Left ventricle myocardium inferior (tissue), 1 donor: ENCODE data around the gene ECI1. TPM values are rescaled to one million over a fixed set of nuclear protein-coding genes. Genes with fewer than 3 reads are reported as not detected.

Experiments
- DNase-seq: peaks from one replicate; pipeline ENCODE4 v3.0.0-alpha.2; 2020
- H3K27ac ChIP-seq: fragments of 200-600 bp; replicated peaks from 2 replicates; pipeline ENCODE4 v1.8.0; 2021
- H3K27me3 ChIP-seq: fragments of 200-600 bp; 2 replicates; pipeline ENCODE4 v1.8.0; 2021; ENCODE audit warnings: low read depth
- H3K36me3 ChIP-seq: fragments of 200-600 bp; 2 replicates; pipeline ENCODE4 v1.8.0; 2021
- H3K4me1 ChIP-seq: fragments of 200-600 bp; 2 replicates; pipeline ENCODE4 v1.8.0; 2021
- H3K4me3 ChIP-seq: fragments of 200-600 bp; 2 replicates; pipeline ENCODE4 v1.8.0; 2021; ENCODE audit warnings: mild to moderate bottlenecking, moderate library complexity
- H3K9me3 ChIP-seq: fragments of 200-600 bp; replicated peaks from 2 replicates; pipeline ENCODE4 v1.8.0; 2021
- intact Hi-C: fragments of 100-400 bp; cut with micrococcal nuclease; formaldehyde crosslinking; loops from one replicate; pipeline ENCODE4 v1.11.0; 2022
- total RNA-seq: library from RNA; stranded (reverse); fragmentation: NEBNext Ultra II Directional; extraction: Animal tissue kit (Norgen Biotek cat#: 25700); gene quantifications from one replicate; pipeline ENCODE4 v1.2.1, GENCODE V29; 2021
- TF ChIP-seq, protein P1 (sequence below): fragments of 200-600 bp; IDR thresholded peaks from 2 replicates; pipeline ENCODE4 v1.8.0; 2021; ENCODE audit warnings: antibody characterized with exemption, mild to moderate bottlenecking, borderline replicate concordance
- donor health status: DM: no; HTN: yes; CAD: no; lungs with severe emphysema.

The ECI1 gene
- total RNA-seq, 1 donor from 2014 or later = 165 TPM

DNA sequence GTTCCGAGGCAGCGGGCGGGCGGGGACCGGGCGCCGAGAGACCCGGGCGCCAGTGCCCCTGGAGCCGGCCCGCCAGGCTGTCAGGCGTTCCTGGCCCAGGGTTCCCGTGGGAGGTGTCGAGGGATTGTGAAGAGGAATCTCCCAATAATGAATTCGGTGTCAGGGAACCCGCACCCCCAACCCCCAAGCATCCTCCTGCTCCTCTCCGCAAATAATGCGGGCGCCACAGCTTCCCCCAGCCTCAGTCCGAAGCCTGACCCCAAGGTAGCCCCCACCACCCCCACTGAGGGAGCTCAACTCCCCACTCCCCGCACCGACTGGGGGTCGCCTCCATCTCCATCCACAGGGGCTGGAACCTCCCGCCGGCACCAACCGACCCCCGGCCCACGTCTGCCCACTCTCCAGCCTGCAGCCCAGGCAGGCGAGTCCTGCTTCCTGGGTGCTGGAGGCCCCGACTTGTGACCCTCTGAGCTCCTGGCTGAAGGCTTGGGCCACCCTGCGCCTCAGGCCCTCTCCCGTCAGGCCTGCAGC is 54.3 kb downstream of the ECI1 start:
- H3K27me3 ChIP-seq = peaks cover 65% of the 10 kb centered on the region
- intact Hi-C loops = no loop called here
- DNase-seq = no peak
- peaks cover 12% of the 10 kb centered on the region for H3K4me1 ChIP-seq
- TF ChIP-seq, protein P1, sequence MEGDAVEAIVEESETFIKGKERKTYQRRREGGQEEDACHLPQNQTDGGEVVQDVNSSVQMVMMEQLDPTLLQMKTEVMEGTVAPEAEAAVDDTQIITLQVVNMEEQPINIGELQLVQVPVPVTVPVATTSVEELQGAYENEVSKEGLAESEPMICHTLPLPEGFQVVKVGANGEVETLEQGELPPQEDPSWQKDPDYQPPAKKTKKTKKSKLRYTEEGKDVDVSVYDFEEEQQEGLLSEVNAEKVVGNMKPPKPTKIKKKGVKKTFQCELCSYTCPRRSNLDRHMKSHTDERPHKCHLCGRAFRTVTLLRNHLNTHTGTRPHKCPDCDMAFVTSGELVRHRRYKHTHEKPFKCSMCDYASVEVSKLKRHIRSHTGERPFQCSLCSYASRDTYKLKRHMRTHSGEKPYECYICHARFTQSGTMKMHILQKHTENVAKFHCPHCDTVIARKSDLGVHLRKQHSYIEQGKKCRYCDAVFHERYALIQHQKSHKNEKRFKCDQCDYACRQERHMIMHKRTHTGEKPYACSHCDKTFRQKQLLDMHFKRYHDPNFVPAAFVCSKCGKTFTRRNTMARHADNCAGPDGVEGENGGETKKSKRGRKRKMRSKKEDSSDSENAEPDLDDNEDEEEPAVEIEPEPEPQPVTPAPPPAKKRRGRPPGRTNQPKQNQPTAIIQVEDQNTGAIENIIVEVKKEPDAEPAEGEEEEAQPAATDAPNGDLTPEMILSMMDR = no peak
- no peaks in the 10 kb centered on the region for H3K9me3 ChIP-seq
- H3K36me3 ChIP-seq = no peaks in the 10 kb centered on the region
- H3K27ac ChIP-seq = no peak overlapping the region
- H3K4me3 ChIP-seq = peak overlapping the region; percentile 53

DNA sequence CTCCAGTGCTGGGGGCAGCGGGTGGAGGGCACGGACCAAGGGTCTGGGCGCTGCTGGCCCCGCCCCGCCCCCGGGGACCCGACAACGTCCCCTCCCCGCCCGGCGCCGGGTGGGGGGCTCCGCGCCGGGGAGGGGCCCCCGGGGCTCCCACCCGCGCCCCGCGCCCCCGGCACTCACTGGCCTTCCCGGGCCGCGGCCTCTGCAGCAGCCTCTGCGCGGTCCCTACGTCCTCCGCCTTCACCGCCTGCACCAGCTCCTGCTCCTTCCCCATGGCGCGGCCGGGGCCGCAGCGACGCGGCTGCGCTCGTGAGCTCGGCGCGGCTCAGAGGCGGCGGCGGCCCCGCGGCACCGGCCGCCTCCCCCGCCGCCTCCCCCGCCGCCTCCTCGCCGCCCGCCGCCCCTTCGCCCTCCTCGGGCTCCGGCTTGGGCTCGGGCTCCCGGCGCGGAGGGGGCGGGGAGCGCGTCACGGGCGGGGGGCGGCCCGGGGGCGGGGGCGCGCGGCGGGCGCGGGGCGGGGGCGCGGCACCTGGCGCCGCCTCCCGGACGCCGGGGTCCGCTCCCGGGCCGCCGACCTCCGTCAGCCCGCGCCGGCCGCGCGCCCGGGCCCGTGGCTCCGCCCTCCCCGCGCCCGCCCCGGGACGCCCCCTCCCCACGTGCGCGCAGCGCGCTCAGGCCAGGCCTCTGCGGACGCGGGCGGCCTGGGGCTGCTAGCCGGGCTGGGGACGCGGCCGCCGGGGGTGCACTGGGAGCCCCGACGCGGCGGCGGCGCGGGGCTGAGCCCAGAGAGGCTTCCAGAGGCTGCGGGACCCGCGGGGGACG is 55.0 kb downstream of the ECI1 start, which contains the start of gene CASKIN1:
Gene CASKIN1, minus strand, starts transcription at position 444 of the 819 bp plus-strand sequence. Its CDS starts 173 bp downstream, at position 271.
- DNase-seq = no peak
- Histone ChIP-seq H3K36me3 (no peaks in the 10 kb centered on the region), H3K27me3 (peaks cover 68% of the 10 kb centered on the region), H3K27ac (no peak within 1 kb of the TSS), H3K4me3 (peak within 1 kb of the TSS; percentile 62), H3K9me3 (no peaks in the 10 kb centered on the region), H3K4me1 (peaks cover 16% of the 10 kb centered on the region)
- TF ChIP-seq, protein P1 = no peak
- intact Hi-C loops = no loop called here

DNA sequence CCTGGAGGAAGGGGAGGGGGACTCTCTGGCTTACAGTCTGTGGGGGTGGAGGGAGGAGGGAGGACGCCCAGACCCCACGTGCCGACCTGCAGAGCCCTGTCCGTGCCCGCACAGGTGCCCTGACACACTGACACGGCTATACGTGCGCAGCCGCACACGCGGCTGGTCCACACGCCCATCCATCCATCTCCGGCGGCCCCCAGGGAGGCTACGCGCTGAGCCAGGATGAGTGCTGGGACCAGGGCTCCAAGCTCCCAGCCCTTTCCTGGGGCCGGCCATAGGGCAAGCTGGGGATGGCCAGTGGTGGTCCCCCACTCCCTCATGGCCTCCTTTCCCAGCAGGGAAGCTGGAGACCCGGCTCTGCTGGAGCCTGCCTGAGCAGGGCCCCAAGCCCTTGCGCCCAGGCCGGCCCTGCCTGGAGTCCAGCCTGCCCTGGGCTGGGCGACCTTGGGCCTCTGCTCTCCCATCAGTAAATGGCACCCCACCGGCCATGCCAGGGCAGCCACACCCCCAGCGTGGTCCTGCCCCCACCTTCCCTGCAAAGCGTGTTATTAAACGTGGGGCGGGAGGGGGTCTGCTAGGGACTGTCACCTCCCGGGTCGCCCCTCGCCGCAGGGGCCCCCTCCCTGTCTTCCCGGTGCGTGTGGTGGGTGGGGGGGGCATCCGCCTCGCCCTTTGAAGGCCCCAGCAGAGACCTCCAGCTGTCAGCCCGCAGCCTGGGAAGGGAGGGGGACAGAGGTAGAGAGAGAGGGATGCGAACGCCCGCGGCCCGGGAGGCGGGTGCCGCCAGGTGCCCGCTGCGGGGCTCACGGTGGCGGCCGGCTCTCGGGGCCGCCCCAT is 55.8 kb downstream of the ECI1 start:
- no peaks in the 10 kb centered on the region for H3K9me3 ChIP-seq
- no peaks in the 10 kb centered on the region for H3K36me3 ChIP-seq
- H3K4me3 ChIP-seq = peak overlapping the region; percentile 62
- DNase-seq = no peak
- TF ChIP-seq, protein P1 = no peak
- H3K4me1 ChIP-seq = peaks cover 16% of the 10 kb centered on the region
- H3K27me3 ChIP-seq = peaks cover 68% of the 10 kb centered on the region
- H3K27ac ChIP-seq = no peak overlapping the region
- intact Hi-C loops = no loop called here

DNA sequence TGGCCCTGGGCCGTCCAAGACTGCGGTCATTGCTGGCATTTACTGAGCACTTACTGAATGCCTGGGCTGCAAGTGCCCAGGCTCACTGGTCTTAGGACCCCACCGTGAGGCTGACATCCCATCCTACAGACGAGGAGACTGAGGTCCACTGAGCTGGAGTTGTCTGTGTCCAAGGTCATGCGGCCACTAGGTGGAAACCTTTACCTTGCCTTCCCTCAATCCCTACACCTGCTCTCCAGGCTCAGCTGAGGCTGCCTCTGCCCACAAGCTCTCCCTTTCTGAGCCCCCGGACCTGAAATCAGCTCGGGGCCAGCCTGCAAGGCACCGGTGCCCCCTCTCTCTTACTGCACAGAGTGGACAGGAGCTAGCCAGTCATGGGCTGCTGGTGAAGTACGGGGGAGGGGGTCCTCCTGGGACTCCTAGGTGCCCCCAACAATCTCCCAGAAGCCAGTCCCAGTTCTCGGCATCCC is 56.5 kb downstream of the ECI1 start:
- peaks cover 16% of the 10 kb centered on the region for H3K4me1 ChIP-seq
- no peaks in the 10 kb centered on the region for H3K9me3 ChIP-seq
- no peak overlapping the region for H3K27ac ChIP-seq
- H3K4me3 ChIP-seq = peak overlapping the region; percentile 62
- peaks cover 67% of the 10 kb centered on the region for H3K27me3 ChIP-seq
- intact Hi-C loops = no loop called here
- DNase-seq = no peak
- TF ChIP-seq, protein P1 = peak; percentile 39
- no peaks in the 10 kb centered on the region for H3K36me3 ChIP-seq

DNA sequence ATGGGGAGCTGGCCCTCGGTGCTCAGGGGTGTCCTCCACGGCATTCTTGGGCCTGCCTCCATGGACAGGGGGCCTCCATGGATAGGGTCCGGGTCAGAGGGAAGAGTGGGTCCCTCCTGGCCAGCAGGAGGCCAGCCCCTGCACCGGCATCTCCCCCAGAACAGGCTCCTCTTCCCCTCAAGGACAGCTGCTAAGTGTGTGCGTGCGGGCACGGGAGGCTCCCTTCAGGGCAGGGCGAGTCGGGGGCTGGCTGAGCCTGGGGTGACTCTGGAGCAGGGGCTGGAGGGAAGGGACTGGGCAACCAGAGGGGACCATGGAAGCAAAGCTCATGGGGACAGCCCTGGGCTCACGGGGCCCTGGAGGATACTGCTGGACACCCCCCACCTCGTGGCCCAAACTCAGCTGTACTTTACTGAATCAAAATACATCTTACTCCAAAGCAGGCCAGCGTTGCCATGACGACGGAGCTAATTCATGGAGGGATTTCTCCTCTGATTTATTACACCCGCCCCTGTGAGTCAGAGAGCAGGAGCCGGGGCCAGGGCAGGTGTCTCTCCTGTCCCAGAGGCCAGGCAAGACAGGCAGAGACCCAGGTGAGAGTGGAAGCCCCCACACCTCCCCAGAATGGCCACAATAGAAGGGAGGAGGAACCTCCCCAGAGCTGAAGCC is 57.1 kb downstream of the ECI1 start:
- intact Hi-C loops = no loop called here
- H3K27me3 ChIP-seq = peaks cover 61% of the 10 kb centered on the region
- TF ChIP-seq, protein P1 = no peak

More for the DNA sequence above, 57.1 kb downstream of the ECI1 start:
- Histone ChIP-seq H3K4me1 (peaks cover 16% of the 10 kb centered on the region), H3K36me3 (no peaks in the 10 kb centered on the region), H3K27ac (no peak overlapping the region), H3K9me3 (no peaks in the 10 kb centered on the region), H3K4me3 (no peak overlapping the region)
- no peak for DNase-seq
